Pancreas (tissue), 10 donors: ENCODE results near the gene CNTFR. TPM values are rescaled to one million over a fixed set of nuclear protein-coding genes. Genes with fewer than 3 reads are reported as not detected.

Experiments used
- ATAC-seq, 4 donors: fragments of 200-7000 bp; cut with Tn5 transposase; one replicate each; pipeline versions ENCODE4 v1.8.0 to v1.9.1; 2020; ENCODE audit warnings: mild to moderate bottlenecking in 4 of 4, moderate library complexity in 4 of 4
- DNase-seq, 6 donors: peaks; one replicate each; pipeline ENCODE4 v3.0.0-alpha.2; 2020
- FAIRE-seq: peaks from 2 replicates; lab custom pipeline; 2012; peaks lifted over from hg19 to GRCh38; lab: Jason Lieb, UNC
- H3K27ac ChIP-seq, 4 donors: fragments of 200-600 bp; sonication (generic); 1 replicate in 3 of 4; 2 replicates in 1 of 4; pipeline versions ENCODE4 v1.5.0 to v1.8.0; 2020
- H3K27me3 ChIP-seq, 4 donors: fragments of 200-600 bp; one replicate each; pipeline ENCODE4 v1.8.0; 2021
- H3K36me3 ChIP-seq, 3 donors: fragments of 200-600 bp; sonication (generic) in 1 of 3; one replicate each; pipeline versions ENCODE4 v1.5.0 to v1.8.0; 2020 to 2021
- H3K4me1 ChIP-seq, 3 donors: fragments of 200-600 bp; one replicate each; pipeline ENCODE4 v1.8.0; 2021
- H3K4me3 ChIP-seq, 4 donors: fragments of 200-600 bp; sonication (generic) in 2 of 4; one replicate each; pipeline versions ENCODE4 v1.5.0 to v1.8.0; 2020 to 2021
- H3K9me3 ChIP-seq, 4 donors: fragments of 200-600 bp; one replicate each; pipeline ENCODE4 v1.8.0; 2021
- CTCF ChIP-seq, 4 donors: fragments of 200-600 bp; sonication (generic) in 3 of 4; IDR thresholded peaks; one replicate each; pipeline versions ENCODE4 v1.5.0 to v1.8.0; 2021; ENCODE audit warnings: antibody characterized with exemption in 4 of 4
- WGBS, 2 donors: extraction: QIAGEN DNeasy Blood & Tissue Kit; methylation state at CpG; one replicate each; pipeline ENCODE4 v1.1.7; 2013; 5-methylcytosine and 5-hydroxymethylcytosine counted together
- intact Hi-C, 3 donors: fragments of 100-400 bp; cut with DNase I; formaldehyde crosslinking; loops; one replicate each; pipeline versions ENCODE4 v1.11.1 to v1.14.2; 2022
- polyA plus RNA-seq, 2 donors: library from polyadenylated mRNA; stranded (reverse); fragments of 200-250 nt; gene quantifications; one replicate each; pipeline ENCODE4 v1.2.3, GENCODE V29; 2013
- total RNA-seq, 6 donors: library from RNA; stranded (reverse); fragmentation: NEBNext Ultra II Directional in 4 of 6; extraction: Animal tissue kit (Norgen Biotek cat#: 25700) in 4 of 6; gene quantifications; one replicate each; pipeline versions ENCODE4 v1.2.1 to v1.2.4, GENCODE V29; 2021 to 2023
- donor health status: healthy with polysubstance abuse.
- donor health status: DM: no; HTN: no; CAD: no; lungs with moderate emphysema.
- donor health status: DM: no; HTN: no; CAD: no.
- donor health status: control.
- donor health status: control.
- donor health status: Bipolar disorder and iron deficiency.
- donor health status: DM: yes; HTN: yes; CAD: no.
- donor health status: DM: no; HTN: no; CAD: no.
- donor health status: DM: no; HTN: no; CAD: no.
- donor health status: DM: yes; HTN: yes; CAD: no.

Gene CNTFR
- total and polyA plus RNA-seq, 8 donors, result 0.12 to 2.6 (median 0.87) TPM; not detected in 1

GRCh38 chr9:34573599-34574325, 15.8 kb downstream of the CNTFR start:
- FAIRE-seq (no peak), ATAC-seq (no peak)
- 78 to 85% methylated on average over 10 to 17 of the region's 17 CpGs for WGBS, 2 donors

GRCh38 chr9:34572628-34573027, 16.9 kb downstream of the CNTFR start:
- whole genome bisulfite sequencing, 2 donors, result 62 to 72% methylated on average over 6 of the region's 6 CpGs
- intact Hi-C loops, result no loop called here
- Histone ChIP-seq H3K36me3 (no peaks in the 10 kb centered on the region), H3K4me3 (no peak overlapping the region), H3K27ac (no peak overlapping the region), H3K27me3 (no peaks in the 10 kb centered on the region), H3K4me1 (no peaks in the 10 kb centered on the region), H3K9me3 (no peaks in the 10 kb centered on the region)
- FAIRE-seq (no peak), DNase-seq (no peak), ATAC-seq (no peak)
- TF ChIP-seq CTCF (IDR thresholded peaks at IDR 0.05), result no peak

More at GRCh38 chr9:34573599-34574325, 15.8 kb downstream of the CNTFR start:
- Histone ChIP-seq H3K4me1 (no peaks in the 10 kb centered on the region), H3K27ac (no peak overlapping the region), H3K36me3 (no peaks in the 10 kb centered on the region), H3K9me3 (no peaks in the 10 kb centered on the region), H3K4me3 (no peak overlapping the region), H3K27me3 (peaks cover 0 to 3% (median 0%) of the 10 kb centered on the region in 4 donors)
- TF ChIP-seq CTCF (IDR thresholded peaks at IDR 0.05), result no peak
- intact Hi-C loops, result no loop called here
- no peak for DNase-seq

- H3K27ac ChIP-seq, result no peak overlapping the region
- H3K36me3 ChIP-seq, result no peaks in the 10 kb centered on the region
- no peak for DNase-seq
- TF ChIP-seq CTCF (IDR thresholded peaks at IDR 0.05), result no peak
- no peak overlapping the region for H3K4me3 ChIP-seq
- no peaks in the 10 kb centered on the region for H3K9me3 ChIP-seq
- no peak for FAIRE-seq
- H3K27me3 ChIP-seq, result no peaks in the 10 kb centered on the region
- no peaks in the 10 kb centered on the region for H3K4me1 ChIP-seq
- ATAC-seq, result peak in 2 of 4 donors; percentile 32
- intact Hi-C loops, result no loop called here
Observed at GRCh38 chr9:34572092-34572491, 17.4 kb downstream of the CNTFR start.

- WGBS, 2 donors, result 60 to 67% methylated on average over 12 of the region's 12 CpGs
- intact Hi-C loops, result no loop called here
- ATAC-seq (no peak), FAIRE-seq (no peak), DNase-seq (no peak)
- no peaks in the 10 kb centered on the region for H3K4me1 ChIP-seq
- TF ChIP-seq CTCF (IDR thresholded peaks at IDR 0.05), result no peak
- H3K4me3 ChIP-seq, result no peak overlapping the region
- H3K36me3 ChIP-seq, result no peaks in the 10 kb centered on the region
- no peaks in the 10 kb centered on the region for H3K9me3 ChIP-seq
- H3K27me3 ChIP-seq, result no peaks in the 10 kb centered on the region
- H3K27ac ChIP-seq, result no peak overlapping the region
Observed at GRCh38 chr9:34571481-34571810, 18.1 kb downstream of the CNTFR start.

- no peak for FAIRE-seq
- H3K27me3 ChIP-seq, result no peaks in the 10 kb centered on the region
- no peak overlapping the region for H3K27ac ChIP-seq
- H3K4me3 ChIP-seq, result no peak overlapping the region
- intact Hi-C loops, result no loop called here
- no peaks in the 10 kb centered on the region for H3K36me3 ChIP-seq
- H3K9me3 ChIP-seq, result no peaks in the 10 kb centered on the region
- no peak for ATAC-seq
- 77 to 85% methylated on average over 7 of the region's 7 CpGs for WGBS, 2 donors
- no peak for DNase-seq
- no peaks in the 10 kb centered on the region for H3K4me1 ChIP-seq
- no peak for TF ChIP-seq CTCF (IDR thresholded peaks at IDR 0.05)
Observed at GRCh38 chr9:34570809-34571480, 18.6 kb downstream of the CNTFR start.
